Fibroblast of gingiva (primary cell): ENCODE data around the gene SCN4B.

Experiments
- DNase-seq: peaks from one replicate; pipeline ENCODE4 v3.0.0-alpha.2; 2011; ENCODE audit warnings: low read depth

SCN4B gene

DNA sequence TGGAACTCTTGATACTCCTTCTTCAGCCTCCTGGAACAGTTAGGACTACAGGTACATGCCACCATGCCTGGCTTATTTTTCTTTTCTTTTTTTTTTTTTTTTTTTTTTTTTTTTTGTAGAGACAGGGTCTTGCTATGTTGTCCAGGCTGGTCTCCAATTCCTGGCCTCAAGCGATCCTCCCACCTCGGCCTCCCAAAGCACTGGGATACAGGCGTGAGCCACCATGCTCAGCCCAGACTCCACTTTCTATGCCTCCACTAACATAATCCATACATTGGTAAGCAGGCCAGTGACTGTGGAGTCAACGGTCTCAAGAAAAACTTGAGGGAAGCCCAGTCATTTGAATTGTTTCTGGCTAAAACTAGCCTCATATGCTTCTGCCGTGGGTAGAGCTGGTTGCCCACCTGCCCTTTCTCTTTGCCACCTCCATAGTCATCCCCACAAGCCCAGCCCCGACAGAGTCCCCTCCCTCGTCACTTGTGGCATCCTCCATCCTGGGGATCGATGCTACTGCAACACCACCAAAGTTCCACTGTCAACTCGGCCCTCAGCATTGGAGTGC is 21.5 kb upstream of the SCN4B start:
- no peak for DNase-seq

DNA sequence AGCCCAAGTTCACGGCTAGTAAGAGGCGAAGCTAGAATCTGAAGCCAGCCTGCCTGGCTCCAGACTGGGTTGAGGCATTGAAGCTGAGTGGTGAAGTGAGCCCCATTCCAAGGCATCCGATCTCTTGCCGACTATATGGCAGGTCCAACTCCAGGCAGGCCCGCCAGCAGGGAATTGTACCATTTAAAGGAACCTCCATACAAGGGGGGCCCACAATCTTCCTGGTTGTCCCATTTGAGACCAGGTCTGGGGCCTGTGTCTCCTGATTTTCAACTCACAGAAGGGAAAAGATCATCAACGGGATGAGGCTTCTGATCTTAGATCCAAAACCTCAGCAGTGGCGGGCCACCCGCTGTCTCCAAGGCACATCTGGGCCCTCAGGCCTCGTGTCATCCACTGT is 19.7 kb upstream of the SCN4B start:
- no peak for DNase-seq

DNA sequence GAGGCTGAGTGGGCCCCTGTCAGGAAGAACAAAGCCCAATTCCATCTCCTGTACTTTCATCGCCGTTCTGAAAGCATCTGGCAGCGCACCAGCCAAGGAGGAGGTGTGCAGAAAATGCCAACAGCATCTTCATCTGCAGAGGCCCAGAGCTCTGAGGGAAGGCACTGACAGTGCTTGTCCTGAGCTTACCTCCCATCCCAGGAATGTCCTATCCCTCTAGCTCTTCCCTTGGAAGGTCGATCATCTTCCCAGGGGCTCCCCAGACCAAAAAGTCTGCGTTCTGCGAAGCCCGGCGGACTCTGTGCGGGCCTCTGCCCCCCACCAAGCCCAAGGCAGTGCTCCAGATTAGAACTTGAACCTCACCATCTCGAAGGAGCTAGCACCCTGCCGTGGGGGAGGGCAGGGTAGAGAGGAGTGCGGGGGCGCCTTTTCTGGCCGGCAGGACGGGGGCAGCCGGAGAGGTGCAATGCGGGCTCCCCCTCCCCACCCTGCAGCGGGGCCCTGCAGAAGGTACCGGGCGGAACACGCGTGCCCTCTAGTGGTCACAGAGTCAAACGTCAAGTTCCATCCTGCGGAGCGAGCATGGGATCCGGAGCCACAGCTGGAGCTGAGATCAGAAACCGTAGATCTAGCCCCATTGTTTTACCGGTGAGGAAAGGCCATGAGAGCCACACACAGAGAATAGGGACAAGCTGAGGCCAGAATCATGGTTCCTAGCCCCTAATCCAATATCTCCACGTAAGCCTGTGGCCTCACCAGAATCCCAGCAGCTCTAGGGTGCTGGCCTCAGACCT is 18.8 kb upstream of the SCN4B start:
- peak; percentile 20 for DNase-seq

DNA sequence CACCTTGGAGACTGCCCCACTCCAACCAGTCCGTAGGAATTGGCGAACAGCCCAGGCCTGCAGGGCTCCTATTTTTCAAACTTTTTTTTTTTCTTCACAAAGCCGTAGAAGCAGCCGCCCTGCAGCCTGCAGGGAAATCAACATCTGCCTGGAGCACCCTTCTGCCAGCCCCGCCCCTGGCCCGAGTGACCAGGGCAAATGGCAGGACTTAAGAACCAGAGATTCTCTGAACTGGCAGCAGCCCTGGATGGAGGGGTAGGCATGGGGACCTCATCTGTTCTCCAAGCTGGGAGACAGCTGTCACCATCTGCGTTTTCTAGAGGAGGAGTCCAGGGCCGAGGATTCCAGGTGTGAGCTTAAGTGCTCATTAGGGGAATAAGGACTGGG is 18.3 kb upstream of the SCN4B start:
- DNase-seq, result no peak

DNA sequence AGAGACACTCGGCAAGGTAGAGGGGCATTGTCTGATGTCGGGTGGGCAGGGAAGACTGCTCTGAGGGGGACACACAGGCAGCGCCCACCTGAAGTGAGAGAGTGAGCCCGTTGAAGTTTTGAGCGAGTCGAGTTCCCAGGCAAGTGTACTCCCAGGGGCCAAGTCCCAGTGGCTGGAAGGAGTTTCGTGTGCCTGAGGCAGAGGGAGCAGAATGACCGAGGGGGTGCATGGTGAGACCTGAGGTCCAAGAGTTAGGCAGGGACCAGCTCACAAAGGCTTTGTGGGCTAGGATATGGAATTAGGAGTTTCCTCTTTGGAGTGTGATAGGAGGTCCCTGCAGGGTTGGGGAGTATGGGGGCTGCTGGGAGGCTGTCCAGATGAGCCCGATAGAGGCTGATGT is 17.6 kb upstream of the SCN4B start:
- DNase-seq, result no peak

DNA sequence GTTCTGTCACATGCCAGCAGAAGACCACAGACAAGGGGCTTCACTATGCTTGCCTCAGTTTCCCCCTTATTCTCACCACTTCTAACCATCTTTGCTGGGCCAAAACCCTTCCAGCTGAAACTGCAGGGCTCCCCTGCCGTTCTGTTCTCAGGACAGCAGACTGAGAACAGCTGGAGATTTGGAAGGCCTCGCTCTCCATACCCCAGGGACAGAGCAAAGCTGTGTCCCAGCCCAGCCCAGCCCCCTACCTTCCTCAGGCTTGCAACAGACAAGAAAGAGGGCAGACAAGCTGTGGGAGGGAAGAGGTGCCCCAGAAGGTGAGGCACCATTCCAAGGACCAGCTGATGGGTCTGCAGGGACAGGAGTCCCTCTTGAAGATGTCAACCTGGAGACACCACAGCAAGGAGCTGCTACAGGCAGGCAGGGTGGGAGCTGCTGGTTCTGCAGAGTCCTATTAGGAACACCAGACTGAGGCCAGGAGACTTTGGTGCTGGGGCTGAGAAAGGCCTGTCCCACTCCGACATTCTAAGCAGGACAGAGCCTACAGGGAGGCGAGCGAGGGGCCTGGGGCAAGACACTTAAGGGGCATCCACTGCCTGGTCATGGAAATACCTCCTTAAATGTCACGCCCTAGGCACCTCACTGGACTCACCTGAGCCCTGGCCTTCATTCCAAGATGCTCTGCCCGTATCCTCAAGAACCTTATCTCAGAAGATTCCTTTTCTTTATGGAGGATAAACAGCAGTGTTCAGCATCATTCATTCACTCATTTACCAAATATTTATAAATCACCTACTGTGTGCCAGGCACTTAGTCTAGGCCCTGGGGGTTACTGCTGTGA is 16.9 kb upstream of the SCN4B start:
- DNase-seq, result no peak

DNA sequence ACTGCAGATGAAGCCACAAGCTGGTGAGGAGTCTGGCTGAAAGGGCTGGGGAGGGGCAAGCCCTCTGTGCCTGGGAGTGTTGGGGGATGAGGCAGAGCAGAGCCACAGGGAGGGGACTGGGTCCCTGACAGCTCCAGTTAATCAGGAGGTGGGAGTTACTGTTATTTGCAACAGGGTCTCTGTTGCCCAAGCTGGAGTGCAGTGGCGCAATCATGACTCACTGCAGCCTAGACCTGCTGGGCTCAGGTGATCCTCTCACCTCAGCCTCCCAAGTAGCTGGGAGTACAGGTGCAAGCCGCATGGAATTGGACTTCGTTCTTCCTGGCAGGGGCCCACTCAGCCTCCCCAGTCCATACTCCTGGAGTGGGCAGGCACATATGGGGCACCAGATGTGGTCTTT is 16.1 kb upstream of the SCN4B start:
- DNase-seq, result no peak

DNA sequence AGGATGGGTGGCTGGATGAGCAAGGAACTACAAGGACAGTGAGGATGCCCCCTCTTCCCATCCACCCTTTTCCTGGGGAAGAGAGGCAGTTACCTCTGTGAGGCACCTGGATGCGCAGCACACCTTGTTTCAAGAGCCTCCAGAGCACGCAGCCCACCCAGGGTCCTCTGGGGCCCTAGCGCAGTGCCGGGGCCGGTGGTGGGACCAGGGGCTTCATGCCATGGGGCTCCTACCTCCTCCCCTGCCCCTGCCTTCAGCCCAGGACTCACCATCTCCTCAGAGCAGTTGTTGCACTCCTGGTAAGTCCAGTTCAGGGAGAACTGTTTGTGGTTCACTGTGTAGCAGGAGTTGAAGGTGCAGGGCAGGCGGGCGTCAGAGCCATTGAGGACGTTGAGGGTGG is 15.7 kb upstream of the SCN4B start:
- no peak for DNase-seq

DNA sequence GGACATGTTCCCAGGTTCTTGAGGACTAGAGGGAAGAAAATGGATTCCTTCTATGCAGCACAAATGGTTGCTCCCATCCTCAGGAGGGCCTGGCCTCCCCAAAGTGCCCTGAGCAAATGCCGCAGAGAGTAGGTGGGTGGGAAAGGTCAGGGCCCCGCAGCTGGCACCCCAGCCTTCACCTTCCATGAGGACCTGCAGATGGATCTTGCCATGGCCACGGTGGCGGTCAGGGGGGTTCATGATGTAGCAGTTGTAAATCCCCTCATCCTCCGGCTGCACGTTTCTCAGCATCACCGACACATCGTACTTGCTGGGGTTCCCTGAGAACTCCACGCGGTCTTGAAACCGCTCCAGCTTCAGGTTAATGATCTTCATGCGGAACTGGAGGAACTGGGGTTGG is 15.3 kb upstream of the SCN4B start:
- DNase-seq, result no peak

DNA sequence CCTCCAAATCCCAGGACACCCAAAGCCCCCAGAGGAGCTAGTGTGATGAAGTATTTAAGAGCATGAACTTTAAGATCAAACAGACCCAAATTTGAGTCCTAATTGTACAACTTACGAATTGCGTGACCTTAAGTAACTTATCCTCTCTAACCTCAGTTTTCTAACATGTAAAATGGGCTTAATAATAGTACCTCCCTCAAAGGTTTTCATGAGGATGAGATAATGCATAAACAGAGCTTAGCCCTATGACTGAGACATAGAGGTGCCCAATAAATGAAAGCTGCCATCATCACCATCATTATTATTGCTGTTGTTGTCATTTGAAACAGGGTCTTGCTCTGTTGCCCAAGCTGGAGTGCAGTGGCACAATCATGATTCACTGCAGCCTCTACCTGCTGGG is 14.6 kb upstream of the SCN4B start:
- DNase-seq, result no peak

DNA sequence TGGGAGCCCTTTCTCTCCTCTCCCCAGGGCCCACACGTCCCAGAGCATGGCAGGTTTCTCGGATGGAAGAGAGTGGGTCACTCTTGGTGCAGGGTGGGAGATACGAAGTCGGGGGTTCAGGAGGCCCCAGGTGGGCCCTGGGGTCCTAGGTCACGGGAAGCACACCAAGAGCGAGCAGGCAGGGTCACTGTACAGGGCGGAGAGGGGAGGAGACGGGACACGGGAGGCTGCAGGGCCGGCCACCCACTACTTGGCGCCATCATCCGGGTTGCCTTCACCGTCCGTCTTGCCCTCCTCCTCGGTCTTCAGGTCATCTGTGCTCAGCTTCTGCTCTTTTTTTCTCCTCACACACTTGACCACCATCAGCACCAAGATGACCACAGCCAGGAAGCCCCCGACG is 14.0 kb upstream of the SCN4B start:
- DNase-seq, result no peak

DNA sequence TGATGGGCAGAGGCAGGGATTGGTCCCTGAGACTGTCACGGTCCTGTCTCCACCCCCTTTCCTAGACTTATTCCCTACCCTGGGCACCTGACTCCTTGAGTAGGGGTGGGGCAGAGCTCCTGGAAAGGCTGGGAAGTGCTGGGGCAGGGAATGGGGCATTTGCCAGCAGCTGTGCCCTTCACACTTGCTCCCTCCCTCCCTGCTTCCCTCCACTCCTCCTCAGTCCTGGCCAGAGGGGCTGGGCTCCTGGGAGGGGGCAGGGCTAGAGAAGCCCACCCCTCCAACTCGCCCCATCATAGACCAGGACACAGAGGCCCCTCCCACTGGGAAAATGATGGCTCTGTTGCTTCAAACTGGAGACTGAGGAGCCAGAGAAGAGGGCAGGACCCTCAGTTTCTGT is 12.3 kb upstream of the SCN4B start:
- DNase-seq, result no peak

DNA sequence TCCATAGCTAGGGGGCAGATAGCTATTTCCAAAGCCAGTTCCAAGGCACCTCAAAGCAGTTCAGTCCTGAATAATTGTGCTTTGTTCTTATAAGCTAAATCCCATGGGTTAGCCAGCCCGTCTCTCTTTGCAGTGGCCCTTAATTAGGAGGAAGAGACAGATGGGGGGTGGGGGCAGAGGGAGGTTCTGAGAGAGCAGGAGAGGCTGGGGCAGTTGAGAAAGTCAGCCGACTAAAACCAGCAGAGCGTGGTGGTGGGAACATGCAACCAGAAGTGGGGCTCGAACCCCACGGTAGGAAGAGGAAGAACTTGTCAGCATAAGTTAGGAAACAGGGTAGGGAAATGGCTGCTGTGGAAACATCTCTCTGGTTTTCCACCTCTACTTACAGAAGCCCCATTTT is 10.9 kb upstream of the SCN4B start:
- no peak for DNase-seq

DNA sequence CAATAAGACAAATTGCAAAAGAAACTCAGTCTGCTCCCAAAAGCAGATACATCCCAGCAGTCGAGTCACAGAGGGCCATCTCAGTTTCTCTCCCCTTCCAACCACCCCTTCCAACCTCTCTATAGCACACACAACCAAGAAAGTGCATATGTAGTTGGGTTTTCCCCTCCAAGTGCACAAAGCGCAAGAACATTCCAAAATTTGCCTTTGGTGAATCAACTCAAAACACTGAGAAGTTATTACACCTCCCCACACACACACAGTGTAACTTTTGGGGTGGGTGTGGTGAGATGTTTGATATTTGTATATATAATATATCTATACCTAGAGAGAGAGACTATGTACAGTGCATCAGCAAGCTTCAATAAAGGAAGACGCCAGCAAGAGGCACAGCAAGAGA is 10.2 kb upstream of the SCN4B start:
- no peak for DNase-seq

DNA sequence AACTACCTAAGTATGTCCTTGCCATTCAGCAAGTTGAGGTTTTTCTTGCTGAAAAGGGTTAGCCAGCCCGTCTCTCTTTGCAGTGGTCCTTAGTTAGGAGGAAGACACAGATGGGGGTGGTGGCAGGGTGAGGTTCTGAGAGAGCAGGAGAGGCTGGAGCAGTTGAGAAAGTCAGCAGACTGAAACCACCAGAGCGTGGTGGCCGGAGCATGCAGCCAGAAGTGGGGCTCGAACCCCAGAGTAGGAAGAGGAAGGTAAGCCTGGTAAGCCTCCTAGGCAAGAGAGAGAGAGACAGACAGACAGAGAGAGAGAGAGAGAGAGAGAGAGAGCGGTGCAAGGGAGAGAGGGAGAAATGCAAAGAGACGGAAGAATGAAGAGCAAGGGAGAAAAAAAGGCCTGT is 9.2 kb upstream of the SCN4B start:
- no peak for DNase-seq

DNA sequence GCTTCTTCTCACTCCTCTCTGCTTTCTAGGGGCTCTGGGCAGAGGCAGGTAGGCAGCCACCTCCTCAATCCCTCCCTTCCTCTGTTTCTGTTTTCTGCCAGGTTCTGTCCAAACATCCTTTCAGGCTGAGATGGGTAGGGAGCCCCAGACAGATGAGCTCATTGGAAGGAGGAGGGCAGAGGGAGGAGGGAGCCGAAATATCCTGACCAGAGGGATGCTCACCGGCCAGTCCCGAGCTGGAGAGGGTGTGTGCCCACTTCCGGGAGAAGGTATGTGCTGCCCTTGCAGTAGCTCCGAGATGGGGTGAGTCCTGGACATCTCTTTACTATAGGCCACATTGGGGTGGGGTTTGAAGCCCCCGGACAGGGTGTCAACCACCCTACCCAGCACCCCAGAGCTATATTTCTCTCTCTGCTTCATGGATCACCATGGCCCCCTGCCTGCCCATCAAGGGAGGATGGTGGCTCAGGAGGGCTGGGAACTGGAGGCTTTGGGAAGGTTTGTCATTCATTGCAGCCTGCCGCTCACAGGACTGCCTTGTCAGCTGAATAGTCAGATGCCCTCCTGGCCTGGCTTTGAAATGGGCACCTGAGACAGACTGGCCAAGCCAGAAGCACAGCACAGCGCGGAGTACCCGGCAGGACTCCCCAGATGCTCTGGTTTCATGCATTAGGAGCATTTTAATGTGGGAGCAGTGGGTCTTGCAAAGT is 4.7 kb upstream of the SCN4B start:
- no peak for DNase-seq

DNA sequence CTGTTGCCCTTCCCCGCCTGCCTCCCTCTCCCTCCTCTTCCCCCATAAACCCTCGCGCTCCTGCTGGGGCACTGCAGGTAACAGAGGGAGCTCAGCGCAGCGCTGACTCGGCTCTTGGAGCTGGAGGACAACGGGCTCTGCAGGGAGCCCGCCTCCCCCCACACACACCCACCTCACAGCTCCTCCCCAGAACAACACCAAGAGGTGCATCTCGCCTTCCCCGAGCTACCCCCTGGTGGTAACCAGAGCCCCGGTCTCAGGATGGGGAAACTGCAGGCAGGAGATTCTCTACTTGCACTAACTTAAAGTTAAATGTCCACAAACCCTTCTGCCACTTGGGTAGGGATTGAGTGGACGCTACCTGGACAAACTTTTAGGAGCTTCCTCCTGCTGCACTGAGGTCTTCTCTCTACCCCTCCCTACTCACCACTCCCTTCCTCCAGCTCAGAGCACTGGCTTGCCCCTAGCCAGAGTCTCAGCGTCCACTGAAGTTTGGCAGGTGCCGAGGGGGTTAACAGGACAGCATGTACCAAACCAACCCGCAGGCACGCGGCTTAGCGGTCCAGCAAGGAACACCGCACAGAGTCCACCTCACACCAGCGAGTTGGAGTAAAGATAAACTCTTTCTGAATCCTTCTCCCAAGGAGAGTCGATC is 4.0 kb upstream of the SCN4B start:
- no peak for DNase-seq

DNA sequence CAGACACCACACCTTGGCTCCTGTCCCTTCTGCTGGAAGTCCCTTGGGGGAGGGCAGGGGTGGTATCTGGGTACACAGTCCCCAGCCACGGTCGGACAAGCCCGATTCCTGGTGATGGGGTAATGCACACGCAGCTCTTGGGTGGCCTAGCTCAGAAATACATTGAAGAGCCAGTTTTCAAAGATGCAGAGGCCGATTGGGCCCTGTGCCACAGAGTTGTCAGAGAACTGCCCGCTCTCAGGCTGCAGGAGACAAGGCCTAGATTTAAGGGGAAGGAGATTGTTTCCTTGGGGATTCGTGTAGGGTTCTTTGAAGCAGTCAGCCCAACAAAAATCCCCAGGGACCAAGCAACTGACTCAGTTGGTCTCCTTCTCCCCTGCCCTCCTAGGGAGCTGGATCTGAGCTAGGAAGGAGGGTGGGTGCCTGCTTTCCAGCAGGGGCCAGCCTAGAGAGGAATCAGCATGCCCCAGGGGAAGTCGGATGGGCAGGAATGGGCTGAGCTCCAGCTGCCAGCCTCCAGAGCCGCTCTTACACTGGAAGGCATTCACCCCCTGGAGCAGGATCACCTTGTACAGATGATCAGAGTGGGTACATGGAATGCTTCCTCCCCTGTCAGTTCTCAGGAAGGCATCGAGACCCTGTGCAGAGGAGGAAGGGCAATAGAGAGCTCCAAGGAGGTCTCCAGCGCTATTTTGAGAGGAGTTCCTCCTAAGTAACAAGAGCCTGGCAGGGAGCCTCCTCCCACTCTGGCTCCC is 3.3 kb upstream of the SCN4B start:
- DNase-seq, result no peak

DNA sequence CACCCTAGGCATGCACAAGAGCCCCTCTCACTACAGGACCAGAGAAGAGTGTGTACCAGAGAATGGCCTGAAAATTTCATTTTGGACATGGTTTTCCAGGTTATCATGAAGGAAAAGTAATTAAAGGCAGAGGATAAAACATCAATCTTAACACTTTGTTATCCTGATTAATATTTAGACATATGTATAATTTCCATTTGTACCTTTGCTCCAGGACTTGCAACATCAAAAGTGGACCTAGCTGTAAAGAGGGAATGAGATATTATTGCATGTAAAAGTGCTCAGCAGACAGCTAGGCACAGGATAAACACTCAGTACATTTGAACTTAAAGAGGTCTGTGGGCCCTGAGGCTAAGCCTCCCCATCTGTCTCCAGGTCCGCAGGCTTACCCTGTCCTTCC is 2.0 kb upstream of the SCN4B start:
- DNase-seq, result no peak

DNA sequence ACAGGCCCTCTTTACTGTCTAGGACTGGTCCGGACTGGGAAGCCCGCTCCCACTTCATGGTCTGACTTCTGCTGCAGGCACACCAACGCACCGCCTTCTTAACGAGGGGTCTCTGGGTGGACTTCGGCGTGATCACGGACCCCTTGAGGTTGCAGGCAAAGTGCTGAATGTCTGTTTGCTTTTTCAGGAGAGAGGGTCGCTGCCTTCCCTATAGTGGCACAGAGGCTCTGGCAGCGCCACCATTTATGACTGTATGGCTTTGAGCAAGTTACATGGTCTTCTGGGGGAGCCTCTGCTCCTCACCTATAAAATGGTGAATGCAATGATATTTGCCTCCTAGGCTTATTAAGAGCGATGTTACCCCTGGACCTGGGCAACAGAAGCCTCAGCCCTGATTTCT is 1.4 kb upstream of the SCN4B start:
- no peak for DNase-seq

DNA sequence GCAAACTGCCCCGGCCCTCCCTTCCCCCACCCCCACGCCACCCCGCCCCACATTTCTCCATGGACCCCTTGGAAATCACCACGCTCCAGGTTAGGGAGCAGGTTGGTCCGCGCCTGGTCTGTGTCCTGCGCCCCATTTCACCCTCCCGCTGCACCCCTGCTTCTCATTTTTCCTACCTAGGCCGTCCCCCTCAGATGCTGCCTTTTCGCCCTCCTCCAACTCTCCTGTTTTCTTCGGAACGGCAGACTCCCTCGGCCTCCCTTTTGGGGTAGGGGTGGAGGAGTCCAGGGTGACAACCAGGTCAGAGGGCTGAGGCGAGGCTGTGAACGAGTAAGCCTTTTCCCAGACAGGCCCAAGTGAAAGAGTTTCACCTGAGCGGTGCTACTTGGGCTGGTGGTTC is 893 bp upstream of the SCN4B start:
- DNase-seq, result no peak
